SHP77 treated with DMSO at 0.1 percent for 48 hours (cell line): ENCODE data around the gene TNFRSF1A.

Experiments used
- DNase-seq: peaks from one replicate; lab custom pipeline; 2025; lab: John Stamatoyannopoulos, UW

TNFRSF1A gene

DNA sequence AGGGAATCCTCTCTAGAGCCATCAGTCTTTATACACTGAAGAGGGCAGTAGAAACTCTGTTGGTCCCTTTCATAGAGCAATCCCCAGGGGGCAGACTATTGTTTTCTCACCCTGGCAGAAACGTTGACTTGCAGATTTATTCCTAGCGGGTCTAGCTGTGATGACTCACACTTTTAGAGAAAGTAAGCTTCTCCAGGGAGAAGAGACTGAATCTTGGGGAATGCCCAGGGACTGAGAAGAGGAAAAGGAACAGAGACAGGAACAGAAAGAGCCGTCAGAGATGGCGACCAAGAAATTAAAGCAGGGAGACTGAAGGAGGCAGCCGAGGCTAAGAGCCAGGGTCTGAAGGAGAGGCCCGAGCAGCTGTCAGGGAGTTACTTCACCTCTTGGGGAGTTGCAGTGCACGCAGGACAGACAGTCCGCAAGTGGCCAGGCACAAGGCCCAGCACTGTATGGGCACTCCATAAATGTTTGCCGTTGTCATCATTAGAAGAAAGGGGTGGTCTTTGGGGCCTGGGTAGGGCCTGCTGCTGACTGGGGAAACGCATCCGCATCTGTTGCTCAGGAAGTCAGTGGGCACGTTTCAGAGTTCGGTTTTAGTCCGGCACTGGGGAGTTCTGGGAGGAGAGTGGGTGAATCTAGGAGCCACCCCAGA lies 18.4 kb downstream of the TNFRSF1A start:
- DNase-seq = no peak

DNA sequence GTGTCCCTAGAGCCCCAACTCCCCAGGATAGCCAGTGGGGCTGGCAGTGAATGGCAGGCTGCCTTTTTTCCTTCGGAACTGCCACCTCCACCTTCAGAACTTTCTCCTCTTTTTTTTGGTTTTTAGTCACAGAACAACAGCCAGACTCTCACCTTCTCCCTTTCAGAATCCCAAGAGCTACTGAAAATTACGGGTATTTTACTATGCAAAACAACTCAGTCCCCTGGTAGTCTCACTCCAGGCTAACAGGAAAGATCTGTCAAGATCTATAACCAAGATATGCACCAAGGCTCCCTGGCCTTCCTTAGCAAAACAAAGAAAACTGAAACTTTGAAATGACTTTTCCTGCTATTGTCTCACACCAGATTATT lies 18.9 kb downstream of the TNFRSF1A start:
- DNase-seq = no peak

DNA sequence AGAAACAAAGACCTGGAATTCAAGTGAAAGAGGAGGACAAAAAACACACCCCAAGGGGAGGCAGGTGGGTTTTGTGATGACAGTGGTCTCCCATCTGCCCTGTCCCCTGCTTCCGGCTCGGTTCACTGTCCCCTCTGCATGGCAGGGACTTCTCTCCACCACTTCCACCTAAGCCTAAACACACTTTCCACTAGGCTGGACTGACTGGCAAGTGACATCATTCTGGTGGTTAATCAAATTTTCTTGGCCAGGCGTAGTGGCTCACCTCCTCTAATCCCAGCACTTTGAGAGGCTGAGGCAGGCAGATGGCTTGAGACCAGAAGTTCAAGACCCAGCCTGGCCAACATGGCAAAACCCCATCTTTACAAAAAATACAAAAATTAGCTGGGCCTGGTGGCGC lies 19.5 kb downstream of the TNFRSF1A start:
- DNase-seq = no peak

DNA sequence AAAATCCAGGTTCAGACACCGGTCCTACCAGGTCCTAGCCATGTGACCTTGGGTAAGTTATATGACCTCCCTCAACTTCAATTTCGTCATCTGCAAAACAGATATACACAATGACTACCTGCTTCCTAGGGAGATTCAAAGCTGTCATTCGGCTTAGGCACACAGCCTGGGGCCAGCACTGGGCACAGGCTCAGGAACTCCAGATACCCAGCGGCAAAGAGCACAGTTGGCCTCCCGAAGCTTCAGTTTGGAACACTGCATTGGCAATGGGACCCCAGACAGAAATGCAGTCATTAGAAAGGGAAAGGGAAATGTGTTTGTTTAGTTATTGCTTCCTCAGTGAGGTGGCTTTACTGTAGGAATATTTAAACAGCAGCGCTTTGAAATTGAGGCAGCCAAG lies 20.0 kb downstream of the TNFRSF1A start:
- no peak for DNase-seq

DNA sequence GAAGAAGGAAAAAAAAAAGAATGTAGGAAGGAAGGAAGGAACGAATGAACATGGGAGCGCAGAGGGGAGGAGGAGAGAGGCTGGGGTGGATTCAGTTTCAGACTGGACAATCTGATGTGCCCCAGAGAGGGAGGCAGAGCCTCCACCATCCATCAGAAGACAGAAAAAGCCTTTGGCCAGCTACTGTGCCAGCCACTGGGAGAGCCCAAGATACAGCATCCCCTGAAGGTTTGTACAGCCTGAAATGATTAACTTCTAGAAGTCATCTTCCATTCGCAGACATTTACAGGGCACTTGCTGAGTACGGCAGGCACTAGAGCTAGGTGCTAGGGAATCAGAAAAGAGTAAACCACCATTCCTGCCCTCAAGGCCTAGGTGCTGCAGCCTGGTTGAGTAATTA lies 22.4 kb downstream of the TNFRSF1A start:
- no peak for DNase-seq

DNA sequence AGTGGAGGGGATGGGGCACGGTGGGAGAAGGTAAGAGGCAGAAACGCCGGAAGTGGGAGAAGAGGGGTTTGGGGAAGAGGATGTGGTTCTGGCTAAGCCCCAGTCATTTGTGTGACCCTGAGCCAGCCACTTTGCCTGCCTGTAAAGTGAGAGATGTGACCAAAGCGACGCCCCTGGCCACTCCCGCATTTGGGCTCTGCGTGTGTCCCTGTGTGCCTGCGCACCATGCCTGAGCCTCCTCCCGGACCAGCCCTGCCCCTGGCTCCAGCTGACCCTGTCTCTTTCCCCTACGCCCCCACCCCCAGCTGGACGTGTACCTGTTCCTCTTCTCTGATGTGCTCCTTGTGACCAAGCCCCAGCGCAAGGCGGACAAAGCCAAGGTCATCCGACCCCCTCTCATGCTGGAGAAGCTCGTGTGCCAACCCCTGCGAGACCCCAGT lies 23.4 kb downstream of the TNFRSF1A start:
- DNase-seq = no peak

DNA sequence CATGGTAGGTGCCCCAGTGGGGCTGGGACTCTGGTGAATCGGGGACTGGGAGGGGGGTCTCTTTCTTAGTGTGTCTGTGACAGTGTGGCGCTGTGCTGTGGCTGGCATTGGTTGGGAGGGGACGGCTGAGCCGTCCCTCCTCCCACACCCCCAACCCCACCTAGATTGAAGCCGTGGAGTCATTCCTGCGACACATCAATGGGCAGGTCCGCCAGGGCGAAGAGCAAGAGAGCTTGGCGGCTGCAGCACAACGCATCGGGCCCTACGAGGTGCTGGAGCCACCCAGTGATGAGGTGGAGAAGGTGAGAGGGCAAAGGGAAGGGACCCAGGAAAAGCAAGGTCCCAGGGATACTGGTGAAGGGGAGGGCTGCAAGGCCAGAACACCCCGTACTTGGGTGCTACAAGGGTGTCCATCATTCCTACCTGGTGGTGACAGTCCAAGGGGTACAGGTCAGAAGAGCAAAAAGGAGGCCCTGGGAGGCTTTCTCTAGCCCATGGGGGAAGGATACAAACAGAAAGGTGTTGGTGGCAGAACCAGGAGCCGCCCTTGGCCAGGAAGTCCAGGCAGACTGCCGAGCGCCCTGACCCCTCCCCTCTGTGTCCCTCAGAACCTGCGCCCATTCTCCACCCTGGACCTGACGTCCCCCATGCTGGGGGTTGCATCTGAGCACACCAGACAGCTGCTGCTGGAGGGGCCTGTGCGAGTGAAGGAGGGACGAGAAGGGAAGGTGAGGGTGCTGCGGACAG lies 24.0 kb downstream of the TNFRSF1A start:
- DNase-seq = no peak

DNA sequence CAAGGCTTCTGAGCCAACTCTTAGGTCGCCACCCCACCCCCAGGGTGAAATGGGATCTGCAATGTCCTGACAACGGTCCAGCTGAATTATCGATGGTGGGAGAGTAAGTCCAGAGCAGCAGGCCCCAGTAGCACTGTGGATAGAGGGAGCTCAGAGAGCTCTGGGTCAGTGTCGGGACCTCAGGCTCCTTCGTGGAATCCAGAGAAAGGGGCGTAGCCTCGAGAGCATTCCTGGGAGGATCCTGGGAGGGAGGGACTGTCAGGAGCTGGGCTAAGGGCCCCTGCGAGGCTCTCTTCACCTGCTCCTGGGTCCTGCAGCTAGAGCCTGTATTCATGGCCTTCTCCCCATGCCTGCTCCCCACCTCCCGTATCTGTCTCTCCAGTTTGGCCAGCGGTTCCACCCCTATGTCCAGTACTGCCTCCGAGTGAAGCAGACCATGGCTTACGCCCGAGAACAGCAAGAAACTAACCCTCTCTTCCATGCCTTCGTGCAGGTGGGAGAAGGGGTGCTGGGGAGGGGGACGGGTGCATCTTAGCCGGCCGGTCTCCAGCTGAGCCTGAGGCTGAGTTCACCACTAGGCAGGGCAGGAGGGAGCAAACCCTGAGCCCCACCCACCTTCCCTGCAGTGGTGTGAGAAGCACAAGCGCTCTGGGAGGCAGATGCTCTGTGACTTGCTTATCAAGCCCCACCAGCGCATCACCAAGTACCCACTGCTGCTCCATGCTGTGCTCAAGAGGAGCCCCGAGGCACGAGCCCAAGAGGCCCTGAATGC lies 24.8 kb downstream of the TNFRSF1A start:
- DNase-seq = no peak

DNA sequence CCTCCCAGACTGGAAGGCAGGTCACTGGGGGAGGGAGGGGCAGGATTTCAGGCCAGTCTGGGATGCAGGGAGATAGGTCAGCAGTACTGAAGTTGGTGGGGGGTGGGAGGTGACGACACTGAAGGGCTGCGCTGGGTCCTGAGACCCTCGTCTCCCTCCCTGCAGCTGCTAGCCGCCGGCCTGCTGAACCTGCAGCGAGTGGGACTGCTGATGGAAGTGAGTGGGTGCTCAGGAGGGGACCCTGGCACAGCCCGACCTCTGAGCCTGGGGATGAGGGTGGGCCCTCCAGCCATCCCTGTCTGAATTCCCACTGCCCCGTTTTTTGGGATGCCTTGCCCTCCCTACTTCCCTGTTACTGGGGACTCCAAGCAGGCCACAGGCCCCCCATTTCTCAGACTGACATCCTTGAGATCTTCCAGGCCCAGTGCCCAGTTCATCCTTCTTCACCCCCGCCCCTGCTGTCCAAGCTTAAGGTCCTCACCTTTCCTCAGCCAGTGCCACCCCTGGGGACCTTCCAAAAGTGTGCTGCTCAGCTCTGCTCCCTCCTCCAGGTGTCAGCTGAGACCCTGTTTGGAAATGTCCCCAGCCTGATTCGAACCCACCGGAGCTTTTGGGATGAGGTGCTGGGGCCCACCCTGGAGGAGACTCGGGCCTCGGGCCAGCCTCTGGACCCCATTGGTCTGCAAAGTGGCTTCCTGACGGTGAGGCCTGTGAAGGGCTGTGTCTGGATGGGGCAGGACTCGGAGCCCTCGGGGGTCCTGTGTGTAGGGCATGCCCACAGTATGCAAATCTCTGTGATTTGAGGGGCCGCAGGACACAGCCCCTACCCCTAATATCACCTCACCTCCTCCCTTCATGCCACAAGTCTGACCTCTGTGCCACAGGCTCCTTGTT lies 25.9 kb downstream of the TNFRSF1A start:
- DNase-seq = no peak

DNA sequence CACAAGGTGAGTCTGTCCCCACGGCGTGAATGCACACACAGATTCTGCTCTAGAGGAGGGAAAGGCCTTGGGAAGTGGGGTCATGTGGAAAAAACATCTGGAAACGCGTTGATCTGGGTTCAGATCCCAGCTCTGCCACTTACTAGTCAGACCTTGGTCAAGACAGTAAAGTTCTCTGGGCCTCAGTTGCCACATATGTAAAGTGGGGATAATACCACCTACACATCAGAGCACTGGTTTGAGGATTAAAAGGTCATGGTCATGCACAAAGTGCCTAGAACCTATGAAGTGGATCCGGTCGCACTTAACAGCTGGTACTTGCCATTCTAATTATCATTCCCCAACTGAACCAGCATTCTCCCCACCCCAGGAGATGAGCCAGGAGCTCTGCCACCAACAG lies 26.7 kb downstream of the TNFRSF1A start:
- DNase-seq = no peak

DNA sequence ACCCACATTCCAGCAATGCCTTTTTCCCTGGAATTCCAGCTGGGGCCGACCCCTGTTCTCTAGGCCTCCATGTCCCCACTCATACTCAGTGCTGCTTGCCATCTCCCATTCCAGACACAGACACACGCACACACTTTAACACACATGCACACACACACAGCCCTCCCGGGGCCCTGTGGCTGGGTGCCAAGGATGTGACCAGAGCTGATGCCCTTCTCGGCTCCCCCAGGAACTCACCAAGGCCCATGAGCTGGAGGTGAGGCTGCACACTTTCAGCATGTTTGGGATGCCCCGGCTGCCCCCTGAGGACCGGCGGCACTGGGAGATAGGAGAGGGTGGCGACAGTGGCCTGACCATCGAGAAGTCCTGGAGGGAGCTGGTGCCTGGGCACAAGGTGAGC lies 27.1 kb downstream of the TNFRSF1A start:
- no peak for DNase-seq

DNA sequence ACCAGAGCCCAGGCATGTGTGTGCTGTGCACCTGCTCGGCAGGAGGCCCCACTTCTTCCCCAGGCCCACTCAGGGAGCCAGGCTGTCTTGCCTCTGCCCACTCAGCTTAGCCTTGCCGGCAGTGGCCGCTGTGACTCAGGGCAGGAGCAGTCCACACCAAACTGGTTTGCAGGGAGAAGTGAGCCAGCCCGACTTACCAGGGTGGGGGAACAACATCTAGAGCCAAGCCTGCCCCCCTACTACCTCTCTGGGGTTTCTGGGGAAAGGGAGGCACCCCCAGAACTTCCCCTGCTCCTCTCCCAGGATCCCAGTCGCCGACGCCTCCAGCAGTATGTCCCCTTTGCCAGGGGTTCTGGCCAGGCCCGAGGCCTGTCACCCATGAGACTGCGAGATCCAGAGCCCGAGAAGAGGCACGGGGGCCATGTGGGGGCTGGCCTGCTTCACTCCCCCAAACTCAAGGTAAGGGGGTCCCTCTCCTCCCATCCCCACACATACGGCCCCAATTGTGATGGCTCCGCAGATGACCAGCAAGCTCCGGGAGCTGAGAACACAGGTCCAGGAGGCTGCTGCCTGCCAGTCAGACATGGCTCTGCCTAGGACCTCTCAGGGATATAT lies 28.4 kb downstream of the TNFRSF1A start:
- no peak for DNase-seq

DNA sequence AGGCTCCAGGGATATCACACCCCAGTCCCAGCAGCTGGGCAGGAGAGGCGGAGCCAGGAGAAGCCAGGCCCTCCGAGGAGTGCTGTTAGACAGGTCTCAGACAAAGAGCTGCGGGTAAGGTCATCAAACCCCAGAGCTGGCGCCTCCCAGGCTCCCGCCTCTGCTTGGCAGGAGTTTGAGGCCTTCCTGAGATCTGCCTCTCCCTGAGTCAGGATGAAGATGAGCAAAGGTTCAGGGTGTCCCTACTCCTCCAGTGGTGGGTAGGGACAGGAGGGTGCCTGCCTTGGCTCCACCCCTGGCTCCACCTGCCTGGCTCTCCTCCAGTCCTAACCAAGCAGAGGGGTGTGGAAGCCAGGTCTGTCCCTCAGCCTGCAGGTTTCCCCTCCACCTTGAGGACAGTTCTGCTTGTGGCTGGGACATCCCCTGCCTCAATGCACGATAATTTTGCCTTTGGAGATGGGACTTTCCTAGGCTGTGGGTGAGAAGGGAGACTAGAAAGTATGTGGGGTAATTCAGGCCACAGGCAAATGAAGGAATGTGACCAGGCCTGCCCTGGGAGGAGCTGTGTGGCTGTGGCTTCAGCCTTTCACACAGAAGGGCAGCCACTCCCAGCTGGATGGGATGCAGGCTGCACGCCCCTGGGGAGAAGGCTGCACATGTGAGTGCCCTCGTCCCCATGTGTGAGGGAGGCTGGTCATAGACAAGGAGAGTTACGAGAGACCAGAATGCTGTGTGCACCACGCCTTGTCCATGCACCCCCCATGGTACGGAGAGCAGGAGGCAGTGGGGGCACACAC lies 29.1 kb downstream of the TNFRSF1A start:
- DNase-seq = no peak

DNA sequence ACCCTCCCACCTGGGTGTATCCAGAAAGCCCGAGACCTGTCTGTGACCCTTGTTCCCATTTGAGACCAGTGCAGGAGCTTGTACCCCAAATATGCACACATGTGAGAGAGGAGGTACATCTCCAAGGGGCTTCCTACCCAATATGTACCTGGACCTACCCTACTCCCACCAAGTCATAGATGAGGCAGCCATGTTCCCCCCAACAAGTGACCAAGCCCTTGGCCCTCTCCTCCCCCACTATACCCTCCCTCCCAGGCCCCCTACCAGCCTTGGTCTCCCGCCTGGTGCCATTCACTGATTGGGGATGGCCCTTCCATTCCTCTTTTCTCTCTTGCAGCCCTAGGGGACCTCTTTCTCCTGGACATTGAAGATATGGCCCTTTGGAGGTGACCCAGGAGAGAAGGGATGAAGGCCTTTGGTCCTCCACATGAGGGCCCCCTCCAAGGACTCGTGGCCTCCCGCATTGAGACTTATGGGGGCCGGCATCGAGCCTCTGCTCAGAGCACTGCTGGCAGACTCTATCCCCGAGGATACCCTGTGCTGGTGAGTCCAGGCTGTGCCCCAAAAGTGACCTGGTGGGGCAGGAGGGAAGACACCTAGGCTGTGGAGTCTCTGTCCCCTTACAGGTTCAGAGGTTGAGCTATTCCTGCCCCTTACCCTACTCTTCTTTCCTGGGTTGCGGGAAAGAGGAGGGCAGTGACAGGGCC lies 29.9 kb downstream of the TNFRSF1A start:
- DNase-seq = no peak

DNA sequence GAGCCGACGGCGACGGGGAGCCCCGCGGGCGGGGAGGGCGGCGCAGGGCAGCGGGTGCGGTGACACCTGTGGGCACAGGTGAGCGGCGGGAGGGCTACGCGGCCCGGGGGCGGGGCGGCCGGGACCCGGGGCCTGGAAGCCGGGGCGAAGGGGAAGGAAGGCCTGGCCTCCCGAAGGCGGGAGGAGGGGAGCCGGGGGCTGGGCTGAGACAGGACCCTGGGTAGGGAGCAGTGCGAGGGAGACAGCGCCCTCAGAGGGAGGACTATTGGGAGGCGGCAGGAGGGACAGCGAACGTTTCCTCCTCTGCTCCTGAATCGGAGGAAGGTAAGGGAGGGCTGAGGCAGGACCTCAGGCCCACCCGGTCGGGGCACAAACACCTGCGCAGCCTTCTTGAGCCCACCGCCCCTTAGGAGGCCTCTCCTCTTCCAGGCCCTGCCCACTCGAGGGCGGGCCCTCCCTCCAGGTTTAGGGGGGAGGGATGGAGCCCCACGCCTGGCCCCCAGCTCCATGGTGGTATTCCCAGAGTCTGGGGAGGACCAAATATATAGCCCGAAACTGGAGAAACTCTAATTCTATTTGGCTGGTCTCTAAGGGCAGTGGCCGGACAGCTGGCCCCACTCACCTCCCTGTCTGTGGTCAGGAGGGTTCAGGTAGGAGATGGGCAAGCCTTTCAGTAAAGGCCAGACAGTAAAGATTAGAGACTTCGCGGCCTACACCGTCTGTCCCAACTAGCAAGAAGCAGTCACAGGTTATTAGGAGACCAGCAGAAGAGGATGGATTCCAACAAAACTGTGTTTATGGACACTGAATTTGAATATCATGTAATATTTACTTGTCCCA lies 30.9 kb downstream of the TNFRSF1A start:
- DNase-seq = no peak

DNA sequence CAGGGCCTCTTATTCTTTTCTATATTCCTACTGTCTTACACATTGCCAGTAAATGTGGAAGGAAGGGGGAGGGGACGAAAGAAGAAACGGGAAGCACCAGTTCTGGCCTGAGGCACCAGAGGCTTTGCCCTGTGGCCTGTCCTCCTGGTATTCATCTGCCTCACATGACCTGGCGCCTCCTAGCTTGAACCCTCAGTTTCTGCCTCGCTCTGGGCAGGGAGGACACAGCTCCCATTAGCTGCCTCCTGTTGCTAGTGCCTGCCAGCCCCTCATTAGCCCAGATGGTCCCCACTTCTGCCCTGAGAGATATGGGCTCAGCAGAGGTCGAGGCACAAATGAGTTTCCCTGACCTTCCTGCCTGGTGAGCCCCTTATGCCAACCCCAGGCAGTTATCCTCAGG lies 34.3 kb downstream of the TNFRSF1A start:
- DNase-seq = no peak

DNA sequence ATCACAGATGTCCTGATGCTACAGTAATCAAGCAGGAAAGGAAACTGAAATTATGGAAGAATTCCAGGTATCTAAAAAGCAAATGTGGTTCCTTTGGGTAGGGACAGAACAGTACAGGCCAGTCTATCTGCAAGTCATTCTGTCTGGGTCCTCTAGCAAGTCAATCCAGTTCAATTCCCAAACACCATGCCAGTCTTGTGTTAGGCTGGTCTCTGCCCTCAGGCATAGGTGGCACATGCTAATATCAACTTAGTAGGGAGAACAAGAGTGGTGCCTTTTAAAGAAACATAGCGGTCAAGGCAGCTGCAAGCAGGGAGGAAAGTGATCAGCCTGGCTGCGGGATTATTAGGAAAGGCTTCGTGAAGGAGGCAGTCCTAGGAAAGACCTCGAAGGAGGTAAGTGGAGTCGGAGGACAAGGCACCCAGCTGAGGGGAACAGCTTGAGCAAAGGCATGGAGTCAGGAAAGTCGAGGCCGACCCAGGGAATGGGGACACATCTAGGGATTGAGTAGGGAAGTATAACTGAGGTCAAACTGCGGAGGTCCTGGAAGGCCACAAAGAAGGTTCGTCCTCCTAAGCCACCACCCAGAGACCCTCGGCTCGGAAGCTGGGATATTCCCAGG lies 35.2 kb downstream of the TNFRSF1A start:
- no peak for DNase-seq

DNA sequence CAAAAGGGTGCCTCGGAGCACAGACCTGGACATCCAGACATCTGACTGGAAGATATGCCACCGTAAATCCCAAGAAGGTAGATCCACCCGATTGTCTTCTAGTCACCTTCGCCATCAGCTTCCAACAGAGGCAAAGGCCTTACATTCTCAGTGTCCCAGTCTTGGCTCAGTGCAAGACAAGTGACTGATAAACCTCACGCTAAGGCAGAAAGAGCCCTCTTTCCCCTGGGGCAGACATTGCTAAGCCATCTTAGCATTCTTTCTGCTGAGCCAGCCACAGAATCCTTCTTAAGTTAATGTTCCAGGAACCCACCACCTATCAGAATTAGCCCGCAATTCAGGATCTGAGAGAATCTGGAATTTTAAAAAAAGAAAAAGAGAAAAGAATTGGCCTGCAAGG lies 35.7 kb downstream of the TNFRSF1A start:
- no peak for DNase-seq

DNA sequence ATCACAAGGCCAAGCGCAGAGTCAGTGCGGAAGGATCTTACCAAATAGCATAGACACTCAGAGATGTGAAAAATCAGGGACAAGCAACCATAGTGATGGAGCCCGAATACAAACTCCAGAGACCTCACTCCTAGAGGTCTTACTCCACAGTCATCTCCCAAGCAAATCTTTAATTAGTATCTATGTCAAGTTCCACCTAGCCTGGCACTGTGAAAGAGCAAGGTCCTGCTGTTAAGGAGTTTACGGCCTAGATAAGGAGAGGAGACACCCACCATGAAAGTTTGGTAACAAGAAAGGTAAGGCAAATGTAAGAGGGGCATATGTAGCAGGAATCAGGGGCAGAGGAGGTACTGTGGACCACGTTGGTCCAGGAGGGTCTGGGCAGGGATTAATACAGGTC lies 38.8 kb downstream of the TNFRSF1A start:
- no peak for DNase-seq
